Natural killer cell (primary cell): ENCODE measurements around the gene SPSB3. TPM values are rescaled to one million over a fixed set of nuclear protein-coding genes. Genes with fewer than 3 reads are reported as not detected.

Source experiments
- ATAC-seq, 3 donors: fragments of 150-1000 bp in 2 of 3; fragments of 200-7000 bp in 1 of 3; cut with Tn5 transposase; 1 replicate in 1 of 3; 2 replicates in 2 of 3; pipeline ENCODE4 v1.10.0; 2021; ENCODE audit warnings: mild to moderate bottlenecking in 2 of 3, moderate library complexity in 2 of 3
- DNase-seq, 2 donors: peaks; one replicate each; pipeline versions ENCODE4 v3.0.0 to v3.0.0-alpha.2; 2013 to 2021; ENCODE audit warnings: mixed read lengths in 1 of 2
- H3K27ac ChIP-seq: one replicate; pipeline ENCODE4 v1.5.1; 2013; ENCODE audit warnings: mild to moderate bottlenecking, low read length
- H3K27me3 ChIP-seq: one replicate; pipeline ENCODE4 v1.6.1; 2013; ENCODE audit warnings: low read length; ENCODE audit not compliant: control insufficient read depth, insufficient read depth
- H3K36me3 ChIP-seq: one replicate; pipeline ENCODE4 v1.6.1; 2013; ENCODE audit warnings: low read length; ENCODE audit not compliant: control insufficient read depth, insufficient read depth
- H3K4me1 ChIP-seq: one replicate; pipeline ENCODE4 v1.6.1; 2013; ENCODE audit warnings: low read length; ENCODE audit not compliant: control insufficient read depth, insufficient read depth
- H3K4me3 ChIP-seq: one replicate; pipeline ENCODE4 v1.5.1; 2013; ENCODE audit warnings: low read length
- H3K9me3 ChIP-seq: one replicate; pipeline ENCODE4 v1.6.1; 2013; ENCODE audit warnings: low read length; ENCODE audit not compliant: control insufficient read depth, insufficient read depth
- H3K27ac Mint-ChIP-seq, 2 donors: one replicate each; pipeline ENCODE4 v1.8.0; 2022; ENCODE audit warnings: mild to moderate bottlenecking in 2 of 2, mixed read lengths in 2 of 2, moderate library complexity in 1 of 2
- H3K27me3 Mint-ChIP-seq, 2 donors: one replicate each; pipeline ENCODE4 v1.8.0; 2022; ENCODE audit warnings: low read depth in 2 of 2, mixed read lengths in 2 of 2
- H3K36me3 Mint-ChIP-seq: one replicate; pipeline ENCODE4 v1.8.0; 2022; ENCODE audit warnings: mixed read lengths
- H3K4me1 Mint-ChIP-seq, 2 donors: one replicate each; pipeline ENCODE4 v1.8.0; 2022; ENCODE audit warnings: mixed read lengths in 2 of 2
- H3K4me3 Mint-ChIP-seq: one replicate; pipeline ENCODE4 v1.8.0; 2022; ENCODE audit warnings: mild to moderate bottlenecking, moderate library complexity, mixed read lengths
- H3K9me3 Mint-ChIP-seq, 2 donors: one replicate each; pipeline ENCODE4 v1.8.0; 2022; ENCODE audit warnings: mixed read lengths in 2 of 2
- WGBS: methylation state at CpG from one replicate; pipeline ENCODE4 v1.1.7; 2013; ENCODE audit warnings: missing lambda C conversion rate; ENCODE audit not compliant: insufficient coverage; 5-methylcytosine and 5-hydroxymethylcytosine counted together
- intact Hi-C: fragments of 100-400 bp; cut with micrococcal nuclease; formaldehyde crosslinking; loops from one replicate; pipeline ENCODE4 v1.14.2; 2022
- total RNA-seq, 4 donors: library from RNA; stranded (reverse); fragments of 120-200 nt in 1 of 4; gene quantifications; one replicate each; pipeline versions ENCODE4 v1.2.3 to v1.2.4, GENCODE V29; 2013 to 2022
- TF ChIP-seq, protein P1 (sequence below): fragments of 200-600 bp; IDR thresholded peaks from one replicate; pipeline ENCODE4 v1.8.0; 2022; ENCODE audit warnings: antibody characterized with exemption

The SPSB3 gene
- total RNA-seq, 3 donors from 2014 or later (not counting 1 experiment from before 2014, with no cell fraction given) = 100 to 122 (median 110) TPM

DNA sequence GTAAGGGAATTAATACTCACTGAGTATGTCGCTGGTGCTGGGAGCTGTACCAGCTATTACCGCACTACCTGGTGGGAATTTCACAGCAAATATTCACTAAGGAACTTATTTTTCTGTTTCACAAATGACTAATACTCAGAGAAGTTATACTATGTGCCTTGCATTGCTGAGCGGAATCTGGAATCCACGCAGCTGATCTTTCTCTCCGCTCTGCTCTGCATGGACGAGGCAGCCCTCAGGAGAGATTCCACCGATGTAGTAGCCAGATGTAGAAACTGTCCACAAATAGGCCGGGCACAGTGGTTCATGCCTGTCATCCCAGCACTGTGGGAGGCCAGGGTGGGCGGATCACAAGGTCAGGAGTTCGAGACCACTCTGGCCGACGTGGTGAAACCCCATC lies 28.2 kb downstream of the SPSB3 start:
- ATAC-seq = no peak
- Histone ChIP-seq H3K4me1 (peaks cover 10% of the 10 kb centered on the region), H3K9me3 (no peaks in the 10 kb centered on the region), H3K4me3 (no peak overlapping the region), H3K36me3 (peaks cover 26% of the 10 kb centered on the region), H3K27ac (no peak overlapping the region), H3K27me3 (no peaks in the 10 kb centered on the region)
- intact Hi-C loops = no loop called here
- H3K36me3 Mint-ChIP-seq = no peaks in the 10 kb centered on the region
- no peak overlapping the region for H3K27ac Mint-ChIP-seq
- no peak for DNase-seq
- TF ChIP-seq, protein P1, sequence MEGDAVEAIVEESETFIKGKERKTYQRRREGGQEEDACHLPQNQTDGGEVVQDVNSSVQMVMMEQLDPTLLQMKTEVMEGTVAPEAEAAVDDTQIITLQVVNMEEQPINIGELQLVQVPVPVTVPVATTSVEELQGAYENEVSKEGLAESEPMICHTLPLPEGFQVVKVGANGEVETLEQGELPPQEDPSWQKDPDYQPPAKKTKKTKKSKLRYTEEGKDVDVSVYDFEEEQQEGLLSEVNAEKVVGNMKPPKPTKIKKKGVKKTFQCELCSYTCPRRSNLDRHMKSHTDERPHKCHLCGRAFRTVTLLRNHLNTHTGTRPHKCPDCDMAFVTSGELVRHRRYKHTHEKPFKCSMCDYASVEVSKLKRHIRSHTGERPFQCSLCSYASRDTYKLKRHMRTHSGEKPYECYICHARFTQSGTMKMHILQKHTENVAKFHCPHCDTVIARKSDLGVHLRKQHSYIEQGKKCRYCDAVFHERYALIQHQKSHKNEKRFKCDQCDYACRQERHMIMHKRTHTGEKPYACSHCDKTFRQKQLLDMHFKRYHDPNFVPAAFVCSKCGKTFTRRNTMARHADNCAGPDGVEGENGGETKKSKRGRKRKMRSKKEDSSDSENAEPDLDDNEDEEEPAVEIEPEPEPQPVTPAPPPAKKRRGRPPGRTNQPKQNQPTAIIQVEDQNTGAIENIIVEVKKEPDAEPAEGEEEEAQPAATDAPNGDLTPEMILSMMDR = no peak
- no peaks in the 10 kb centered on the region for H3K27me3 Mint-ChIP-seq
- WGBS = 94% methylated on average over 11 of the region's 12 CpGs
- H3K4me3 Mint-ChIP-seq = no peak overlapping the region
- H3K4me1 Mint-ChIP-seq = peaks cover 0 to 6% of the 10 kb centered on the region in 2 donors
- no peaks in the 10 kb centered on the region for H3K9me3 Mint-ChIP-seq

DNA sequence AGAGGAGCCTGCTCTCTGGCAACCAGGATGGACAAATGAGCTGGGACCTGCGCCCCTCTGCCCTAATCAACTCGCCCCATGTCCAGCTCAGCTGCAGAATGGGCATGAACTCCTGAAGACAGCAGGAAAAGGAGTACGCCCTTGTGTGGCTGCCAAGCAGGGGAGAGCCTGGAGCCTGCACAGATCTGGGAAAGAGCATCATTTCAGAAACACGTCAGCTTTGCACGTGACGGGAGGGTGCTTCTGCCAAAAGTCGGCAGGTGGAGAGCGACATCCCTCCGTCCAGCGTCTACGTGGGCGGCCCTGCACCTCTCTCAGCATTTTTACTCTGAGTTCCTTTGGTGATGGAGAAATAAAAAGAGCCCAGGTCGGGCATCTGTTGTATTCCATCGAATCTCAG lies 29.5 kb downstream of the SPSB3 start:
- no peaks in the 10 kb centered on the region for H3K27me3 Mint-ChIP-seq
- ATAC-seq (no peak), DNase-seq (no peak)
- no peak overlapping the region for H3K4me3 Mint-ChIP-seq
- H3K4me3 ChIP-seq = no peak overlapping the region
- peaks cover 0 to 6% of the 10 kb centered on the region in 2 donors for H3K4me1 Mint-ChIP-seq
- no peaks in the 10 kb centered on the region for H3K9me3 ChIP-seq
- no peak overlapping the region for H3K27ac Mint-ChIP-seq
- intact Hi-C loops = no loop called here
- no peaks in the 10 kb centered on the region for H3K27me3 ChIP-seq
- 98% methylated on average over 12 of the region's 14 CpGs for WGBS
- H3K27ac ChIP-seq = no peak overlapping the region
- H3K4me1 ChIP-seq = peaks cover 10% of the 10 kb centered on the region
- H3K36me3 ChIP-seq = peaks cover 39% of the 10 kb centered on the region
- no peaks in the 10 kb centered on the region for H3K9me3 Mint-ChIP-seq
- H3K36me3 Mint-ChIP-seq = no peaks in the 10 kb centered on the region
- TF ChIP-seq, protein P1 = no peak

DNA sequence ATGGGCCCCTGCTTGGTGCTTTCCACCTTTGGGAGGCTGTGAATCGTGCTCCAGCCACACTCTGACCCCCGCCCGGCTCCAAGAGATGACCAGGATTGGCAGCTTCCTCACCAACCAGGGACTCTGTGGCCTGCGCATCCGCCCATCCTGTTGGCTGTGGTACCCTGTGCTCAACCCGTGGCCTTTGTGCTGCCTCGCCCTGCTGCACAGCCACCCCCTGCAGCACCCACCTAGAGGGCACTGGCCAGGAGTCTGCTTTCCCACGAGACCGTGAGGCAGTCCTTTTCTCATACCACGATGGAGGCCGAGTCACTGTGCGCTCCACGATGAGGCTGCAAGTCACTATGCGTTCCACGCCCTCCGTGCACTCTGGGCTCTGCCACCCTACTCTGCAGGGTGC lies 30.4 kb downstream of the SPSB3 start:
- 97% methylated on average over 16 of the region's 16 CpGs for WGBS
- no peaks in the 10 kb centered on the region for H3K9me3 ChIP-seq
- H3K4me1 Mint-ChIP-seq = peaks cover 0 to 5% of the 10 kb centered on the region in 2 donors
- H3K9me3 Mint-ChIP-seq = no peaks in the 10 kb centered on the region
- H3K27me3 ChIP-seq = no peaks in the 10 kb centered on the region
- H3K27ac Mint-ChIP-seq = no peak overlapping the region
- peaks cover 47% of the 10 kb centered on the region for H3K36me3 ChIP-seq
- no peak for ATAC-seq
- no peaks in the 10 kb centered on the region for H3K27me3 Mint-ChIP-seq
- intact Hi-C loops = no loop called here
- H3K36me3 Mint-ChIP-seq = no peaks in the 10 kb centered on the region
- TF ChIP-seq, protein P1 = no peak
- no peak for DNase-seq
- no peak overlapping the region for H3K4me3 ChIP-seq
- no peak overlapping the region for H3K27ac ChIP-seq
- no peak overlapping the region for H3K4me3 Mint-ChIP-seq
- peaks cover 1% of the 10 kb centered on the region for H3K4me1 ChIP-seq
